ENCODE results near the gene FAM171A2. TPM values are rescaled to one million over a fixed set of nuclear protein-coding genes. Genes with fewer than 3 reads are reported as not detected.
A peak's percentile ranks its signal among the peaks of the same experiment; 100 is the strongest.

FAM171A2 gene
- total RNA-seq, 1 donor = 4.3 TPM

DNA sequence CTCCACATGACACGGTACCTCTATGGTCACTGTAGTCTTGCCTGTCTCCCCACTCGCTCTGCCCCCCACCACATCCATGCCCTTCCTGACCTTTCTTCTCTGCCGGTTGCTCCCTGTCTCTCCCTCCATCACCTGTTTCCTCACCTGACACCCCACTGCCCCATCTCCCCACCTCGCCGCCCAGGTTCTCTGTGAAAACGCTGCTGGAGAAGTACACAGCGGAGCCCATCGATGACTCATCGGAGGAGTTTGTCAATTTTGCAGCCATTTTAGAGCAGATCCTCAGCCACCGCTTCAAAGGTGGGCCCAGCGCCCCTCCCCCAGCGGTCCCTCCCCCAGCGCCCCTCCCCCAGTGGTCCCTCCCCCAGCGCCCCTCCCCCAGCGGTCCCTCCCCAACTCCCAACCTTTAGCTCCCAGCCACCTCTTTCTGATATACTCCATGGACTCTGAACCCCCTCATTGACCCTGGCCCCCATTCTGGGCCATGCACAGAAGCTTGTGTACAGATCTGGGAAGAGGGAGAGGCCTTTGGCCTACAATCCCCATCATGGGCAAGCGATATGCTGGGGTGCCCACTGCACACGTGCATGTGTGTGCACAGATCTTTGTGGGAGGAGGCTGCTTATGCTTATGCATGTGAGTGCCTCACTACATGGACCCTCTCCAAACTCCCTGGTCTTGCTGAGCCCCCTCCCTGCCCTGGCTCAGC is 51.1 kb downstream of the FAM171A2 start:
- Histone ChIP-seq H3K27me3 (ENCODE audit: insufficient read depth, low read length) (peaks cover 41% of the 10 kb centered on the region), H3K79me2 (ENCODE audit: insufficient read depth, low read length) (no peaks in the 10 kb centered on the region)
- no peak for TF ChIP-seq CTCF (IDR thresholded peaks at IDR 0.05; ENCODE audit: extremely low read depth, low read depth, low read length)

GRCh38 chr17:44311562-44312181 is 52.0 kb downstream of the FAM171A2 start:
- Histone ChIP-seq H3K4me3 (ENCODE audit: insufficient read depth, low read length) (no peak overlapping the region), H3K4me2 (ENCODE audit: insufficient read depth, low read length) (no peak overlapping the region), H3K9me3 (ENCODE audit: low read depth, low read length) (no peaks in the 10 kb centered on the region), H3K36me3 (ENCODE audit: insufficient read depth, low read length) (no peaks in the 10 kb centered on the region), H4K20me1 (ENCODE audit: insufficient read depth, low read length) (peaks cover 2% of the 10 kb centered on the region), H3K4me1 (ENCODE audit: insufficient read depth, low read length) (no peaks in the 10 kb centered on the region), H2AFZ (ENCODE audit: low read length) (no peak overlapping the region), H3K27me3 (ENCODE audit: insufficient read depth, low read length) (peaks cover 40% of the 10 kb centered on the region), H3K27ac (ENCODE audit: low read depth, low read length) (no peak overlapping the region), H3K79me2 (ENCODE audit: insufficient read depth, low read length) (no peaks in the 10 kb centered on the region)
- peak; percentile 80 for DNase-seq (ENCODE audit: insufficient read length, low spot score, missing footprints)
- TF ChIP-seq CTCF (IDR thresholded peaks at IDR 0.05; ENCODE audit: extremely low read depth, low read depth, low read length) = no peak

More for the DNA sequence above, 51.1 kb downstream of the FAM171A2 start:
- H3K36me3 ChIP-seq (ENCODE audit: insufficient read depth, low read length) = no peaks in the 10 kb centered on the region
- no peak overlapping the region for H3K4me3 ChIP-seq (ENCODE audit: insufficient read depth, low read length)
- no peak overlapping the region for H3K4me2 ChIP-seq (ENCODE audit: insufficient read depth, low read length)
- H4K20me1 ChIP-seq (ENCODE audit: insufficient read depth, low read length) = peaks cover 2% of the 10 kb centered on the region
- no peak overlapping the region for H3K27ac ChIP-seq (ENCODE audit: low read depth, low read length)
- H3K4me1 ChIP-seq (ENCODE audit: insufficient read depth, low read length) = no peaks in the 10 kb centered on the region
- no peaks in the 10 kb centered on the region for H3K9me3 ChIP-seq (ENCODE audit: low read depth, low read length)
- no peak overlapping the region for H2AFZ ChIP-seq (ENCODE audit: low read length)
- DNase-seq (ENCODE audit: insufficient read length, low spot score, missing footprints) = peak; percentile 76

DNA sequence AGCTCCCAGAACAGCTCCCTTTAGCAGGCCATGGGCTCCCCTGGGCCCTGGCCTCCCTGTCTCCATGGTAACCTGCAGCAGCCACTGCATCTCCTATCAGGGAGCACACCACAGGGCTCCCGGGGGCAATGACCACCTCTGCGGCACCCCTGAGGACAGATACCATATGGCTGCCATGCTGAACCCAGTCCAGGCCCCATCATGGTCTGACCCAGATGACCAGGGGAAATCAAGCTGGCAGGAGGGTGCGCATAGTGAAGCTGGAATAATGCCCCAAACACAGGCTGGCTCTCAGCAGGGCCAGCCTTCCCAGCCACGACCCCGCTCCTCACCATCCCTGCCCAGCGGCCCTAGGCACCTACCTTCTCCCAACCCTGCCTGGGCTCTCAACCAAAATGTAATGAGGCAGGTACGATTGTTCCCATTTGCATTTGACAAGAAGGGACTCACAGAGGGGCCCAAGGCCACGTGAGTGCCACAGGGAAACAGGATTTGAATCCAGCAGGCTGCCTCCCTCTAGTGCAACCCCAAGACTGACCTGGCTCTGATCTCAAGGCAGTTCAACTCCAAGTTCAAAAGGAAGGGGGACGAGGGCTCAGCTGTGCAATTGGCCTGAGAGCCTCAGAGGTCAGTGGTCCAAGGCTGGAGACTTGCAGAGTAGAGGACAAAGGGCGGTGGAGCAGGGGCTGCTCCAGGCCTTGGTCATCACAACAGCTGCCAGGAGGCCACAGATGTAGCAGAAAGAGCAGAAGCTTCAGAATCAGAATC is 52.9 kb downstream of the FAM171A2 start:
- H2AFZ ChIP-seq (ENCODE audit: low read length) = no peak overlapping the region
- H3K4me2 ChIP-seq (ENCODE audit: insufficient read depth, low read length) = no peak overlapping the region
- no peak overlapping the region for H3K27ac ChIP-seq (ENCODE audit: low read depth, low read length)
- H3K4me3 ChIP-seq (ENCODE audit: insufficient read depth, low read length) = no peak overlapping the region
- H4K20me1 ChIP-seq (ENCODE audit: insufficient read depth, low read length) = peaks cover 2% of the 10 kb centered on the region
- H3K9me3 ChIP-seq (ENCODE audit: low read depth, low read length) = no peaks in the 10 kb centered on the region
- no peak for TF ChIP-seq CTCF (IDR thresholded peaks at IDR 0.05; ENCODE audit: extremely low read depth, low read depth, low read length)
- no peaks in the 10 kb centered on the region for H3K36me3 ChIP-seq (ENCODE audit: insufficient read depth, low read length)
- H3K4me1 ChIP-seq (ENCODE audit: insufficient read depth, low read length) = no peaks in the 10 kb centered on the region
- peak; percentile 82 for DNase-seq (ENCODE audit: insufficient read length, low spot score, missing footprints)
- H3K27me3 ChIP-seq (ENCODE audit: insufficient read depth, low read length) = peaks cover 31% of the 10 kb centered on the region
- no peaks in the 10 kb centered on the region for H3K79me2 ChIP-seq (ENCODE audit: insufficient read depth, low read length)

GRCh38 chr17:44310188-44310587 is 53.5 kb downstream of the FAM171A2 start:
- H3K4me1 ChIP-seq (ENCODE audit: insufficient read depth, low read length) = no peaks in the 10 kb centered on the region
- TF ChIP-seq CTCF (IDR thresholded peaks at IDR 0.05; ENCODE audit: extremely low read depth, low read depth, low read length) = no peak
- H3K27ac ChIP-seq (ENCODE audit: low read depth, low read length) = no peak overlapping the region
- no peak overlapping the region for H3K4me2 ChIP-seq (ENCODE audit: insufficient read depth, low read length)
- peaks cover 28% of the 10 kb centered on the region for H3K27me3 ChIP-seq (ENCODE audit: insufficient read depth, low read length)
- no peaks in the 10 kb centered on the region for H3K9me3 ChIP-seq (ENCODE audit: low read depth, low read length)
- no peaks in the 10 kb centered on the region for H3K36me3 ChIP-seq (ENCODE audit: insufficient read depth, low read length)
- no peaks in the 10 kb centered on the region for H3K79me2 ChIP-seq (ENCODE audit: insufficient read depth, low read length)
- no peak overlapping the region for H3K4me3 ChIP-seq (ENCODE audit: insufficient read depth, low read length)
- DNase-seq (ENCODE audit: insufficient read length, low spot score, missing footprints) = peak; percentile 79
- no peak overlapping the region for H2AFZ ChIP-seq (ENCODE audit: low read length)
- no peaks in the 10 kb centered on the region for H4K20me1 ChIP-seq (ENCODE audit: insufficient read depth, low read length)
